ENCODE measurements around the gene EIF4H. TPM values are rescaled to one million over a fixed set of nuclear protein-coding genes. Genes with fewer than 3 reads are reported as not detected.

The EIF4H gene
- polyA plus RNA-seq, 1 experiment: 393 TPM

- Histone ChIP-seq H3K36me3 (ENCODE audit: control insufficient read depth, insufficient read depth, low read length) (peaks cover 15% of the 10 kb centered on the region), H3K27me3 (ENCODE audit: control insufficient read depth, insufficient read depth, low read length) (no peaks in the 10 kb centered on the region), H3K4me3 (ENCODE audit: low read depth, low read length) (no peak overlapping the region)
- CTCF ChIA-PET: no interaction called here
- DNase-seq (ENCODE audit: low read depth): no peak
- no peak for TF ChIP-seq CTCF (IDR thresholded peaks at IDR 0.05; ENCODE audit: insufficient read depth, low read depth, low read length)
- POLR2A ChIA-PET: no interaction called here
These were observed 72.3 kb downstream of the EIF4H start for GRCh38 chr7:74246497-74246896.

Small RNA genes lying within 50 kb of the gene (small RNA-seq; reads per million reads assigned to genes)
- gene MIR590 (ENCODE audit: insufficient read length, low read depth, low replicate concordance): 932 reads per million, percentile 96 among the genes with 10 or more reads in this experiment

Other genes starting within 250 kb of the EIF4H start
- gene ELN, start 146.2 kb upstream of the EIF4H start, polyA plus RNA-seq (2011; rRNA removed): 419 and 619 TPM in 2 replicates
- gene LIMK1, start 90.6 kb upstream of the EIF4H start, polyA plus RNA-seq (2011; rRNA removed): 29.8 and 45.7 TPM in 2 replicates
- gene LAT2, start 35.6 kb downstream of the EIF4H start, polyA plus RNA-seq (2011; rRNA removed): 0.34 and 0.59 TPM in 2 replicates
- gene RFC2, start 80.0 kb downstream of the EIF4H start, polyA plus RNA-seq (2011; rRNA removed): 19.4 and 22.1 TPM in 2 replicates
- 4.0 and 5.6 TPM in 2 replicates for gene CLIP2, start 115.1 kb downstream of the EIF4H start, polyA plus RNA-seq (2011; rRNA removed)

All from BJ (cell line).